HepG2 (cell line): Measurements from ENCODE around the gene ARHGEF10L. TPM values are rescaled to one million over a fixed set of nuclear protein-coding genes. Genes with fewer than 3 reads are reported as not detected.

Experiments
- ATF2 ChIP-seq: sonication (generic); formaldehyde crosslinking; IDR thresholded peaks from 2 replicates; pipeline ENCODE4 v1.4.0; 2020; ENCODE audit warnings: missing genetic modification reagents
- DBP ChIP-seq: sonication (generic); formaldehyde crosslinking; IDR thresholded peaks from 2 replicates; pipeline ENCODE4 v1.4.0; 2020; ENCODE audit warnings: missing genetic modification reagents; ENCODE audit errors: not compliant biosample characterization
- FOXO1 ChIP-seq: sonication (generic); formaldehyde crosslinking; IDR thresholded peaks from 2 replicates; pipeline ENCODE4 v1.4.0; 2020; ENCODE audit warnings: missing genetic modification reagents
- GTF3A ChIP-seq: sonication (generic); formaldehyde crosslinking; conservative IDR thresholded peaks from 2 replicates; pipeline ENCODE4 v1.4.0; 2020; ENCODE audit warnings: mild to moderate bottlenecking, missing genetic modification reagents
- HCFC1 ChIP-seq: fragments of 150-350 bp; IDR thresholded peaks from 2 replicates; pipeline ENCODE4 v1.6.1; 2014; ENCODE audit warnings: low read depth, low read length
- HMG20A ChIP-seq: IDR thresholded peaks from 2 replicates; pipeline ENCODE4 v1.6.1; 2016; ENCODE audit warnings: borderline replicate concordance
- KDM5A ChIP-seq: fragments of 200-600 bp; sonication (generic); IDR thresholded peaks from 2 replicates; pipeline ENCODE4 v1.7.0; 2018; ENCODE audit warnings: antibody characterized with exemption, mild to moderate bottlenecking, low read length, borderline replicate concordance
- MAFK ChIP-seq, 2 experiments: IDR thresholded peaks in 1 of 2; conservative IDR thresholded peaks in 1 of 2; 2 replicates each; pipeline ENCODE4 v1.6.1; 2011; ENCODE audit warnings: improper control_type of control experiment in 2 of 2, low read length in 2 of 2
- NAIF1 ChIP-seq: sonication (generic); formaldehyde crosslinking; IDR thresholded peaks from 2 replicates; pipeline ENCODE4 v1.5.0; 2020; ENCODE audit warnings: mild to moderate bottlenecking, missing genetic modification reagents, borderline replicate concordance
- NFYC ChIP-seq: IDR thresholded peaks from 2 replicates; pipeline ENCODE4 v1.6.1; 2016; ENCODE audit warnings: missing genetic modification reagents, missing compliant biosample characterization
- PBX3 ChIP-seq: sonication (generic); formaldehyde crosslinking; IDR thresholded peaks from 2 replicates; pipeline ENCODE4 v1.8.1; 2023; ENCODE audit warnings: missing genetic modification reagents, inconsistent platforms, borderline replicate concordance
- REXO4 ChIP-seq: sonication (generic); formaldehyde crosslinking; IDR thresholded peaks from 2 replicates; pipeline ENCODE4 v1.8.0; 2022; ENCODE audit warnings: missing genetic modification reagents, mild to moderate bottlenecking, borderline replicate concordance
- TEF ChIP-seq: sonication (generic); formaldehyde crosslinking; IDR thresholded peaks from 2 replicates; pipeline ENCODE4 v1.5.0; 2020; ENCODE audit warnings: missing genetic modification reagents
- TFDP1 ChIP-seq: IDR thresholded peaks from 2 replicates; pipeline ENCODE4 v1.6.1; 2016; ENCODE audit warnings: missing compliant biosample characterization, missing genetic modification reagents, borderline replicate concordance
- ZBTB7A ChIP-seq: sonication (generic); formaldehyde crosslinking; IDR thresholded peaks from 2 replicates; pipeline ENCODE4 v1.8.0; 2022; ENCODE audit warnings: mild to moderate bottlenecking, missing genetic modification reagents
- ZNF543 ChIP-seq: sonication (generic); formaldehyde crosslinking; IDR thresholded peaks from 2 replicates; pipeline ENCODE4 v1.4.0; 2020; ENCODE audit warnings: mild to moderate bottlenecking, missing genetic modification reagents
- ZNF546 ChIP-seq: sonication (generic); formaldehyde crosslinking; conservative IDR thresholded peaks from 2 replicates; pipeline ENCODE4 v1.8.1; 2023; ENCODE audit warnings: mild to moderate bottlenecking, missing genetic modification reagents
- polyA plus RNA-seq, 8 experiments: library from polyadenylated mRNA; depleted of rRNA in 3 of 8; stranded (reverse) in 7 of 8; unstranded in 1 of 8; fragments of >200 nt; fragmentation: Illumina TruSeq in 4 of 8; extraction: Trizol in 4 of 8; gene quantifications; 2 replicates each; pipeline versions ENCODE4 v1.2.1 to v1.2.3, GENCODE V29; 2011 to 2016; ENCODE audit warnings: low read depth in 4 of 8, missing spikeins in 1 of 8, mixed read lengths in 1 of 8; ENCODE audit not compliant: insufficient read depth in 1 of 8
- total RNA-seq, 5 experiments: library from RNA; depleted of rRNA; stranded (reverse); fragments of >200 nt; fragmentation: Illumina TruSeq; extraction: Trizol; gene quantifications; 2 replicates each; pipeline ENCODE4 v1.2.3, GENCODE V29; 2016; ENCODE audit warnings: low read depth in 1 of 5

The ARHGEF10L gene
- total and polyA plus RNA-seq, 2 of the 13 experiments (the other 11 are each of a cell fraction or from before 2014, with no cell fraction given), result 46.5 to 78.3 TPM

- TF ChIP-seq NFYC, result no peak
- no peak for TF ChIP-seq REXO4 (CRISPR knock-in tag)
- TF ChIP-seq TEF (CRISPR knock-in tag), result no peak
- no peak for TF ChIP-seq MAFK (conservative IDR thresholded peaks at IDR 0.05 in 1 of 2, IDR thresholded peaks at IDR 0.05 in 1 of 2; ENCODE audit: low read length in 2 of 2)
- no peak for TF ChIP-seq HCFC1
- peak; percentile 67; the same call in 1 of the 2 replicates for TF ChIP-seq FOXO1 (CRISPR knock-in tag)
- TF ChIP-seq ZNF546 (CRISPR knock-in tag), result no peak
- TF ChIP-seq ZNF543 (CRISPR knock-in tag), result 0 out of 2 replicates have a peak, but pooled peaks have one; percentile 24
- no peak for TF ChIP-seq GTF3A (CRISPR knock-in tag)
- no peak for TF ChIP-seq NAIF1
- no peak for TF ChIP-seq TFDP1 (CRISPR knock-in tag)
- TF ChIP-seq PBX3 (CRISPR knock-in tag), result no peak
- peak; percentile 79 for TF ChIP-seq ATF2 (CRISPR knock-in tag)
- TF ChIP-seq HMG20A (CRISPR knock-in tag), result peak; percentile 60; the same call in 1 of the 2 replicates
- TF ChIP-seq DBP (CRISPR knock-in tag), result no peak
- no peak for TF ChIP-seq ZBTB7A (CRISPR knock-in tag)
- TF ChIP-seq KDM5A, result no peak
Measured at GRCh38 chr1:17581389-17582123, 42.1 kb downstream of the ARHGEF10L start (continued).
